ENCODE measurements around the gene OMA1.

GRCh38 chr1:58572690-58573089 lies 26.2 kb upstream of the OMA1 start:
- TF ChIP-seq CTCF (conservative IDR thresholded peaks at IDR 0.05 in 1 of 2, IDR thresholded peaks at IDR 0.05 in 1 of 2; ENCODE audit: extremely low read depth in 1 of 2, insufficient read depth in 1 of 2, low read depth in 1 of 2, low read length in 2 of 2), result no peak
- TF ChIP-seq EZH2 (IDR thresholded peaks at IDR 0.05; ENCODE audit: borderline replicate concordance, low read length), result no peak

Measured in mammary epithelial cell (primary cell).